ENCODE data around the gene NPEPPS. TPM values are rescaled to one million over a fixed set of nuclear protein-coding genes. Genes with fewer than 3 reads are reported as not detected.

NPEPPS gene
- total RNA-seq, 1 donor from 2014 or later, result 110 TPM

Other genes starting within 250 kb of the NPEPPS start
- gene EFCAB13, start 207.2 kb upstream of the NPEPPS start, total RNA-seq, result 1.1 and 1.9 TPM in 2 replicates
- gene KPNB1, start 118.8 kb downstream of the NPEPPS start, total RNA-seq, result 727 and 736 TPM in 2 replicates
- gene TBKBP1, start 163.1 kb downstream of the NPEPPS start, total RNA-seq, result 9.3 and 10.9 TPM in 2 replicates
- gene TBX21, start 202.1 kb downstream of the NPEPPS start, total RNA-seq, result 63.0 and 66.4 TPM in 2 replicates